Fibroblast of pulmonary artery (primary cell): ENCODE results near the gene MRPS31.

Experiments used
- DNase-seq: peaks from one replicate; pipeline ENCODE4 v3.0.0-alpha.2; 2010; ENCODE audit warnings: low read depth
- H3K4me3 ChIP-seq: replicated peaks from 2 replicates; pipeline ENCODE4 v1.5.1; 2011; ENCODE audit warnings: low read depth, mild to moderate bottlenecking, control low read depth, low read length, moderate library complexity
- TF ChIP-seq, protein P1 (sequence below): IDR thresholded peaks from 2 replicates; pipeline ENCODE4 v1.5.1; 2011; ENCODE audit warnings: mild to moderate bottlenecking, control low read depth, low read length, inconsistent platforms; ENCODE audit errors: missing control alignments

Gene MRPS31

DNA sequence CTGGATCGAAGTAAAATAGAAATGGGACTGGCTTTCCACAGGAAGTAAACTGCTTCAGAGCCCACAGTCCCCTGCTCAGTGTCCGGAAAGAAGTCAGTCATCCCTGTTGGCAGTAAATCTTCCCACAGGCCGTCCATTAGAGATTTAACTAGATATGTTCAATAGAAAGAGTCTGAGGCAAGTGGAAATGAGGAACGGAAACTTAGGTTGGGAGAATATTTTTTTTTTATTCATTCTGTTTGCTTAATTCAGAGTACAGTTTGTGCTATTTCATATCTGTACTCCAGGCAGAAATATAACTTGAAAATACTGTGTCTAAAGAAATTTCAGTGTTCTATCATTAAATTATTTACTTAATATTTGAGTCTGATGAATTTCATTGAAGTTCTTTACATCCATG, 41.1 kb upstream of the MRPS31 start:
- no peak overlapping the region for H3K4me3 ChIP-seq
- TF ChIP-seq, protein P1, sequence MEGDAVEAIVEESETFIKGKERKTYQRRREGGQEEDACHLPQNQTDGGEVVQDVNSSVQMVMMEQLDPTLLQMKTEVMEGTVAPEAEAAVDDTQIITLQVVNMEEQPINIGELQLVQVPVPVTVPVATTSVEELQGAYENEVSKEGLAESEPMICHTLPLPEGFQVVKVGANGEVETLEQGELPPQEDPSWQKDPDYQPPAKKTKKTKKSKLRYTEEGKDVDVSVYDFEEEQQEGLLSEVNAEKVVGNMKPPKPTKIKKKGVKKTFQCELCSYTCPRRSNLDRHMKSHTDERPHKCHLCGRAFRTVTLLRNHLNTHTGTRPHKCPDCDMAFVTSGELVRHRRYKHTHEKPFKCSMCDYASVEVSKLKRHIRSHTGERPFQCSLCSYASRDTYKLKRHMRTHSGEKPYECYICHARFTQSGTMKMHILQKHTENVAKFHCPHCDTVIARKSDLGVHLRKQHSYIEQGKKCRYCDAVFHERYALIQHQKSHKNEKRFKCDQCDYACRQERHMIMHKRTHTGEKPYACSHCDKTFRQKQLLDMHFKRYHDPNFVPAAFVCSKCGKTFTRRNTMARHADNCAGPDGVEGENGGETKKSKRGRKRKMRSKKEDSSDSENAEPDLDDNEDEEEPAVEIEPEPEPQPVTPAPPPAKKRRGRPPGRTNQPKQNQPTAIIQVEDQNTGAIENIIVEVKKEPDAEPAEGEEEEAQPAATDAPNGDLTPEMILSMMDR = no peak
- DNase-seq = no peak

DNA sequence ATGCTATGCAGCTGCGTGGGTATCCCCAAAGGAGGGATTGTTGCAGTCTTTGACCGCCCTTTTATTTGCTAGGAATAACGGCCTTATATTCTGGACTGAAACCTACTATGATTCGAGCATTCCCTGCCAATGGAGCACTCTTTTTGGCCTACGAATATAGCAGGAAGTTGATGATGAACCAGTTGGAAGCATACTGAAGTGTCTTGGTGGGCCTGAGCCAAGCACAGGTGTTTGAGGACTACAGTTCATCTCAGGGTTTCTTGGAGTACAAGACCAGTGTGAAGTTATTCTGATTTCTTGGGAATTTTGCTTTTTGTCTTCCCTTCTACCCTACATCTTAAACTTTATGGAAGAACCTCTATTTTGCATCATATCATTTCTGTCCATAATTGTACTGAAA, 38.5 kb upstream of the MRPS31 start:
- no peak overlapping the region for H3K4me3 ChIP-seq
- DNase-seq = no peak
- TF ChIP-seq, protein P1 = no peak

DNA sequence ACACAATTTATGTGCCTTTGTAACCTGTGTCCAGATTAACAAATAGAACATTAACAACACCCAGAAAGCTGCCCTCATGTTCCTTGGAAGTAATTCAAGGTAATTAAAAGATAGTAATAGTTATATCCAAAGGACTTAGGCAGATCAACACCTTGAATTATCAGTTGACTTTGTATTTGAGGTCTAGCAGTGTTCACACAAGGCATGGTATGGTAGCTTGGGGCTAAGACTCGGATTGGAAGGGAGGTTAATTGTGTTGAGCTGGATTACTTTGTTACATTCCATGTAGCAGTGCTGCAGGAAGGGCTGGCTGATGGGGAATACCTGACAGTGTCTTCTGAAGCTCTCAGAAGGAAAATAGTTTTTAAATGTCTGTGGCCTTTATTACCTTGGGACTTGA, 35.3 kb upstream of the MRPS31 start:
- TF ChIP-seq, protein P1 = no peak
- DNase-seq = no peak

DNA sequence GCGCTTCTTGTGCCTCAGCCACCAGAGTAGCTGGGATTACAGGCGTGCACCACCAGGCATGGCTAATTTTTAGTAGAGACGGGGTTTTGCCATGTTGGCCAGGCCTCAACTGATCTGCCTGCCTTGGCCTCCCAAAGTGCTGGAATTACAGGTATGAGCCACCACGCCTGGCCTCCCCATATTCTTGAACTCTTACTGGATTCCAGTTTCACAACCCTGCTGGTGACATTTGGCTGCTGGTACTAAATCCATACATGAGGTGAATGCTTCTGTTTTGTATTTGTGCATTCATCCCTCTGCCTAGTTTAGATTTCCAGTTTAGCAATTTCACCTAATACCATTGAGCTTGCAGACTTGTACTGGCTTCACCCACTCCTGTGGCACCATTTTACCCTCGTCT, 32.3 kb upstream of the MRPS31 start:
- TF ChIP-seq, protein P1 = no peak
- no peak for DNase-seq
- no peak overlapping the region for H3K4me3 ChIP-seq

More for the DNA sequence above, 35.3 kb upstream of the MRPS31 start:
- H3K4me3 ChIP-seq = no peak overlapping the region

DNA sequence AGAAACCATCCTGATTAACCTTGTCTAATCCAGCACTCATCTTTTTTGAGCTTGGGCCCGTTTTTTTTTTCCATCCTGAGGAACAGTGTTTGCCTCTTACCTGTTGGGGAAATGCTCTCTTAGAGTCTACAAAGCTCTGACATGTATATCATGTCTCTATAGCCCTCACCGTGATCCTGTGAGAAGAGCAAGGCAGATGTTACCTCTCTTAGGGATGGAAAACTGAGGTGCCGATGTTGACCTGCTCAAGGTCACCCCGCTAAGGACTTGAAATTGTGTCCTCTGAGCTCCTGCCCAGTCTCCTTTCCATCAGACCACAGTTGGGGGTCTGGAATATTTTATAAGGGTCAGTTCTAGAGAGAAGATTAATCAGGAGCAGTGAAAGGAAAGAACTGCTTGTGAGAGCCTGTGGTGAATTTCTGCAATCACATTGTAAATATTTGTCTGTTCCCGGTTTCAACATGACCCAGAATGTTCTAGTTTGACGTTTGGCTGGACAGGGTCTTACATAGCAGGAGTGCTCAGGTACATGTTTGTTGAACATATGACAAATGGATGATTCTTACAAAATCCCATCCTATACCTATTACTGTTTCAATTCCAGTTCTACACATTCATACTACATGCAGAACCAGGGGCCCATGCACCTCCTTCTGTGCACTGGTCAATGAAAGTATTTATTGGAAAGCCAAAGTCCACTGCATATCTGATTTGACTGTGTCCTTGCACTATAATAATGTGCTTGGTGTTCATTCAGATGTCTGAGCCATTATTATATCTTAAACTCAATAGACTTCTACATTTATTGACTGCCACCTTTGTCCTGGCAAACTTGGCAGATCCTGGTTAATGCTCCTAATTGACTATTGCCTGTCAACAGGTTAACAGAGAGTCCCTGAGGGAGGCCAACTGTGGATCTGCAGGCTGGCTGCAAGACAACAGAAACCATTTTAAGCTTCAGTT, 30.5 kb upstream of the MRPS31 start:
- DNase-seq = no peak
- H3K4me3 ChIP-seq = no peak overlapping the region
- TF ChIP-seq, protein P1 = no peak

DNA sequence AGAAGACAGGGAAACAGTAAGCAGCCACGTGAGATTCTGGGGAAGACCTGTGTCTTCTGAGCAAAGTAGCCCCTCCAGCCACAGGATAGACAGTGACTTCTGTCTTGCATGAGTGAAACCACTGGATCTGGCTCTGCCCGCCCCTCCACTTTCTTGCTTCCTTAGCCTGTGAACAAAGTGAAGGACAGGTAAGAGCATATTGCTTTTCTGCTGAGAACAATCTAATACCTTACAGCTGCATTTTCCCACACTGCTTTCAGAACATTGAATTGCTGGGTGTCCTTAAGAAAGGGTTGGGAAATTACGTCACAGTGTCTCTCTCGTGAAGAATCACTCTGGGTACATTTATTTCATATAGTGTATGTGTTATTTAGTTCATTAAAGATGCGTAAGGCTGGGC, 29.6 kb upstream of the MRPS31 start:
- H3K4me3 ChIP-seq = no peak overlapping the region
- DNase-seq = no peak
- TF ChIP-seq, protein P1 = no peak

DNA sequence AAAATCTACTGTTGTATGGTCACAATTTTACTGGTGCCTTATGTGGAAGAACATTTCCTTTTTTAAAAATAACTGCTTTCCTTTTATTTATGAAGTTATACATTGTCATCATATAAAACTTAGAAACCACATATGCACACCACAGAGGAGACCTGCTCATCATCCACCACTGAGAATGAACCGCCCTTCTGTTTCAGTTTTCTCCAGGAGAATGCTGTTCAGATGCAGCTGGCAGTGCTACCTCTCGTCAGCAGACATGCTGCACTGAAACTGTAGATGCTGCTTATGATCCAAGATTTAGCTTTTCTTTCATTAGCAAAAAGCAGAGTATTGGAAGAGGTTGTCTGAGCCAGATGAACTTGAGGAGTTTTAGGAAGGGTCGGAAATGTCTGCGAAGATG, 28.5 kb upstream of the MRPS31 start:
- no peak overlapping the region for H3K4me3 ChIP-seq
- TF ChIP-seq, protein P1 = no peak
- no peak for DNase-seq
